Muscle of leg (tissue), 11 donors: ENCODE data around the gene LTBP4. TPM values are rescaled to one million over a fixed set of nuclear protein-coding genes. Genes with fewer than 3 reads are reported as not detected.

ENCODE experiments used
- DNase-seq: peaks from one replicate; pipeline ENCODE4 v3.0.0; 2013
- H3K27ac ChIP-seq: one replicate; pipeline ENCODE4 v1.5.1; 2013; ENCODE audit warnings: mild to moderate bottlenecking, low read length, control low read depth
- H3K27me3 ChIP-seq: one replicate; pipeline ENCODE4 v1.6.1; 2013; ENCODE audit warnings: low read length; ENCODE audit not compliant: control insufficient read depth, insufficient read depth
- H3K36me3 ChIP-seq: one replicate; pipeline ENCODE4 v1.6.1; 2013; ENCODE audit warnings: low read length; ENCODE audit not compliant: control insufficient read depth, insufficient read depth
- H3K4me1 ChIP-seq: one replicate; pipeline ENCODE4 v1.6.1; 2013; ENCODE audit warnings: low read length; ENCODE audit not compliant: control insufficient read depth, insufficient read depth
- H3K4me3 ChIP-seq: one replicate; pipeline ENCODE4 v1.5.1; 2013; ENCODE audit warnings: low read length, control low read depth
- H3K9me3 ChIP-seq: replicated peaks from 2 replicates; pipeline ENCODE4 v1.6.1; 2013; ENCODE audit warnings: low read depth, low read length; ENCODE audit not compliant: control insufficient read depth
- WGBS: methylation state at CpG from one replicate; pipeline ENCODE4 v1.1.5; 2013; ENCODE audit warnings: missing lambda C conversion rate; ENCODE audit not compliant: insufficient coverage; 5-methylcytosine and 5-hydroxymethylcytosine counted together
- polyA plus RNA-seq, 8 donors: library from polyadenylated mRNA; unstranded; fragments of 120-200 nt; gene quantifications; one replicate each; pipeline versions ENCODE4 v1.2.1 to v1.2.3, GENCODE V29; 2013; ENCODE audit warnings: inconsistent platforms in 1 of 8, low replicate concordance in 1 of 8; ENCODE audit not compliant: insufficient read length in 8 of 8, insufficient read depth in 1 of 8
- total RNA-seq: library from RNA; stranded (reverse); fragments of 120-200 nt; gene quantifications from one replicate; pipeline ENCODE4 v1.2.4, GENCODE V29; 2013

The LTBP4 gene
- total and polyA plus RNA-seq, 9 donors = 69.6 to 383 (median 308) TPM

GRCh38 chr19:40662925-40663694, 61.9 kb downstream of the LTBP4 start:
- Histone ChIP-seq H3K4me3 (peak overlapping the region; percentile 66), H3K36me3 (peaks cover 16% of the 10 kb centered on the region), H3K27ac (peak overlapping the region; percentile 84), H3K9me3 (no peaks in the 10 kb centered on the region), H3K4me1 (peaks cover 10% of the 10 kb centered on the region), H3K27me3 (no peaks in the 10 kb centered on the region)
- under 1% methylated on average over 47 of the region's 60 CpGs for WGBS
- peak; percentile 96 for DNase-seq

GRCh38 chr19:40663695-40664692, 62.8 kb downstream of the LTBP4 start:
- Histone ChIP-seq H3K4me1 (peaks cover 10% of the 10 kb centered on the region), H3K27me3 (no peaks in the 10 kb centered on the region), H3K9me3 (no peaks in the 10 kb centered on the region), H3K4me3 (peak overlapping the region; percentile 66), H3K36me3 (peaks cover 23% of the 10 kb centered on the region), H3K27ac (peak overlapping the region; percentile 84)
- no peak for DNase-seq
- WGBS = 0% methylated on average over 4 of the region's 24 CpGs

GRCh38 chr19:40666803-40667438, 65.8 kb downstream of the LTBP4 start:
- DNase-seq = no peak
- Histone ChIP-seq H3K27me3 (no peaks in the 10 kb centered on the region), H3K27ac (no peak overlapping the region), H3K36me3 (peaks cover 51% of the 10 kb centered on the region), H3K9me3 (peaks cover 4% of the 10 kb centered on the region), H3K4me3 (no peak overlapping the region), H3K4me1 (peaks cover 10% of the 10 kb centered on the region)
- WGBS = 80% methylated on average over 8 of the region's 14 CpGs

GRCh38 chr19:40667602-40668001, 66.4 kb downstream of the LTBP4 start:
- peaks cover 10% of the 10 kb centered on the region for H3K4me1 ChIP-seq
- H3K36me3 ChIP-seq = peaks cover 58% of the 10 kb centered on the region
- WGBS = 90% methylated on average over 14 of the region's 14 CpGs
- H3K27me3 ChIP-seq = no peaks in the 10 kb centered on the region
- no peak overlapping the region for H3K4me3 ChIP-seq
- peaks cover 4% of the 10 kb centered on the region for H3K9me3 ChIP-seq
- DNase-seq = no peak
- H3K27ac ChIP-seq = no peak overlapping the region

- Histone ChIP-seq H3K36me3 (peaks cover 73% of the 10 kb centered on the region), H3K27me3 (no peaks in the 10 kb centered on the region), H3K4me3 (no peak overlapping the region), H3K4me1 (no peaks in the 10 kb centered on the region), H3K9me3 (peaks cover 4% of the 10 kb centered on the region), H3K27ac (no peak overlapping the region)
- no peak for DNase-seq
- WGBS = 89% methylated on average over 4 of the region's 7 CpGs
These were observed 67.9 kb downstream of the LTBP4 start for GRCh38 chr19:40668991-40669614.

- 72% methylated on average over 3 of the region's 9 CpGs for WGBS
- Histone ChIP-seq H3K9me3 (peaks cover 4% of the 10 kb centered on the region), H3K4me1 (no peaks in the 10 kb centered on the region), H3K27me3 (no peaks in the 10 kb centered on the region), H3K36me3 (peaks cover 84% of the 10 kb centered on the region), H3K27ac (no peak overlapping the region), H3K4me3 (no peak overlapping the region)
- DNase-seq = no peak
These were observed 70.2 kb downstream of the LTBP4 start for GRCh38 chr19:40671404-40671803.

- H3K4me3 ChIP-seq = no peak overlapping the region
- H3K27ac ChIP-seq = no peak overlapping the region
These were observed 70.9 kb downstream of the LTBP4 start for GRCh38 chr19:40672038-40672437.

GRCh38 chr19:40672573-40673299, 71.6 kb downstream of the LTBP4 start:
- H3K27ac ChIP-seq = no peak overlapping the region
- DNase-seq = no peak
- H3K4me1 ChIP-seq = no peaks in the 10 kb centered on the region
- 88% methylated on average over 7 of the region's 7 CpGs for WGBS
- H3K27me3 ChIP-seq = no peaks in the 10 kb centered on the region
- H3K36me3 ChIP-seq = peaks cover 84% of the 10 kb centered on the region
- peaks cover 4% of the 10 kb centered on the region for H3K9me3 ChIP-seq
- no peak overlapping the region for H3K4me3 ChIP-seq

More at GRCh38 chr19:40672038-40672437, 70.9 kb downstream of the LTBP4 start:
- no peaks in the 10 kb centered on the region for H3K27me3 ChIP-seq
- no peak for DNase-seq
- H3K36me3 ChIP-seq = peaks cover 84% of the 10 kb centered on the region
- peaks cover 4% of the 10 kb centered on the region for H3K9me3 ChIP-seq
- H3K4me1 ChIP-seq = no peaks in the 10 kb centered on the region
- 79% methylated on average over 2 of the region's 2 CpGs for WGBS

- no peak overlapping the region for H3K27ac ChIP-seq
- no peaks in the 10 kb centered on the region for H3K27me3 ChIP-seq
- no peaks in the 10 kb centered on the region for H3K4me1 ChIP-seq
- WGBS = 90% methylated on average over 5 of the region's 11 CpGs
- peaks cover 86% of the 10 kb centered on the region for H3K36me3 ChIP-seq
- H3K4me3 ChIP-seq = no peak overlapping the region
- no peak for DNase-seq
- peaks cover 4% of the 10 kb centered on the region for H3K9me3 ChIP-seq
These were observed 72.2 kb downstream of the LTBP4 start for GRCh38 chr19:40673397-40673796.
